K562 (cell line): ENCODE results near the gene TAF5L. TPM values are rescaled to one million over a fixed set of nuclear protein-coding genes. Genes with fewer than 3 reads are reported as not detected.

ENCODE experiments used
- ATAC-seq: fragments of 200-7000 bp; cut with Tn5 transposase; 3 replicates; pipeline ENCODE4 v1.9.1; 2020; ENCODE audit warnings: moderate library complexity
- BruUV-seq: library from RNA; stranded (reverse); fragments of 400-500 nt; replicated peaks from 2 replicates; lab custom pipeline; 2021; lab: Mats Ljungman, UMichigan
- CTCF ChIA-PET: fragments of 300-600 bp; formaldehyde crosslinking; extraction: SDS; loops from one replicate; lab custom pipeline; 2021; ENCODE audit warnings: low intra/inter-chr PET ratio; lab: Yijun Ruan, JAX
- POLR2A ChIA-PET: fragments of 300-600, 350-650 bp; sonication (Branson Sonifier 250); formaldehyde crosslinking; extraction: SDS; loops from one replicate; lab custom pipeline; 2021; ENCODE audit warnings: antibody characterized with exemption, inconsistent platforms; lab: Yijun Ruan, JAX
- DNase-seq, 4 experiments: peaks; one replicate each; pipeline versions ENCODE4 v3.0.0 to v3.0.0-alpha.2; 2011 to 2018; ENCODE audit warnings: low spot score in 3 of 4, mixed read lengths in 3 of 4; ENCODE audit errors: extremely low read depth in 1 of 4
- FAIRE-seq: peaks from 2 replicates; lab custom pipeline; 2011; peaks lifted over from hg19 to GRCh38; lab: Jason Lieb, UNC
- H2AFZ ChIP-seq: 2 replicates; pipeline ENCODE4 v1.6.0; 2011; ENCODE audit warnings: low read depth, low read length, control low read depth, inconsistent platforms
- H3K27ac ChIP-seq: fragments of 200-600 bp; 3 replicates; pipeline ENCODE4 v1.8.0; 2011; ENCODE audit warnings: low read depth, mild to moderate bottlenecking, control low read depth, inconsistent platforms, low read length, moderate library complexity, mixed read lengths; ENCODE audit errors: extremely low read depth
- H3K27me3 ChIP-seq, 2 experiments: fragments of 300-600 bp in 1 of 2; 2 replicates in 1 of 2; 3 replicates in 1 of 2; pipeline versions ENCODE4 v1.6.0 to v1.8.0; 2011; ENCODE audit warnings: inconsistent platforms in 2 of 2, low read length in 2 of 2, mild to moderate bottlenecking in 1 of 2, mixed read lengths in 1 of 2, moderate library complexity in 1 of 2; ENCODE audit not compliant: control insufficient read depth in 2 of 2, insufficient read depth in 2 of 2
- H3K36me3 ChIP-seq: fragments of 300-600 bp; 3 replicates; pipeline ENCODE4 v1.8.0; 2011; ENCODE audit warnings: mild to moderate bottlenecking, low read length, inconsistent platforms; ENCODE audit not compliant: control insufficient read depth, insufficient read depth
- H3K4me1 ChIP-seq, 2 experiments: fragments of 200-600 bp in 1 of 2; replicated peaks in 1 of 2; 2 replicates in 1 of 2; 3 replicates in 1 of 2; pipeline versions ENCODE4 v1.5.1 to v1.8.0; 2011; ENCODE audit warnings: inconsistent platforms in 2 of 2, low read length in 2 of 2, mild to moderate bottlenecking in 1 of 2, mixed read lengths in 1 of 2, moderate library complexity in 1 of 2; ENCODE audit not compliant: control insufficient read depth in 2 of 2, insufficient read depth in 2 of 2
- H3K4me2 ChIP-seq: 2 replicates; pipeline ENCODE4 v1.6.1; 2011; ENCODE audit warnings: low read length, control low read depth, inconsistent platforms, mixed read lengths; ENCODE audit not compliant: insufficient read depth
- H3K4me3 ChIP-seq: fragments of 200-600 bp; sonication (generic), shearing (Covaris generic); 2 replicates; pipeline ENCODE4 v1.5.1; 2016; ENCODE audit warnings: control low read depth, inconsistent platforms
- H3K79me2 ChIP-seq: fragments of 200-600 bp; 3 replicates; pipeline ENCODE4 v1.8.0; 2011; ENCODE audit warnings: low read length, inconsistent platforms; ENCODE audit not compliant: control insufficient read depth, insufficient read depth
- H3K9ac ChIP-seq, 2 experiments: 2 replicates each; pipeline versions ENCODE4 v1.6.0 to v1.6.1; 2011; ENCODE audit warnings: low read depth in 2 of 2, low read length in 2 of 2, control low read depth in 1 of 2, inconsistent platforms in 1 of 2, mild to moderate bottlenecking in 1 of 2, mixed read lengths in 1 of 2; ENCODE audit not compliant: insufficient read depth in 1 of 2
- H3K9me1 ChIP-seq: one replicate; pipeline ENCODE4 v1.6.0; 2011; ENCODE audit warnings: inconsistent platforms, mild to moderate bottlenecking, low read length, moderate library complexity; ENCODE audit not compliant: control insufficient read depth, insufficient read depth
- H3K9me3 ChIP-seq: replicated peaks from 2 replicates; pipeline ENCODE4 v1.5.1; 2011; ENCODE audit warnings: low read depth, low read length, inconsistent platforms; ENCODE audit not compliant: control insufficient read depth, insufficient read depth
- H4K20me1 ChIP-seq: replicated peaks from 2 replicates; pipeline ENCODE4 v1.6.1; 2011; ENCODE audit warnings: low read length, inconsistent platforms, mixed read lengths; ENCODE audit not compliant: control insufficient read depth, insufficient read depth
- CREM ChIP-seq: IDR thresholded peaks from 2 replicates; pipeline ENCODE4 v1.6.1; 2014; ENCODE audit warnings: antibody characterized with exemption, low read depth
- ELF2 ChIP-seq: fragments of 250-450 bp; sonication (Bioruptor Pico); IDR thresholded peaks from 2 replicates; pipeline ENCODE4 v1.5.0; 2021; ENCODE audit warnings: mild to moderate bottlenecking
- GTF2F1 ChIP-seq: IDR thresholded peaks from 2 replicates; pipeline ENCODE4 v1.6.1; 2011; ENCODE audit warnings: low read depth, low read length, improper control_type of control experiment
- HNRNPH1 ChIP-seq: fragments of 200-400 bp; formaldehyde crosslinking; optimal IDR thresholded peaks from 2 replicates; pipeline ENCODE3; 2017; ENCODE audit warnings: low read depth, mild to moderate bottlenecking, low read length, moderate library complexity
- MTA3 ChIP-seq: fragments of 450-650 bp; formaldehyde crosslinking; IDR thresholded peaks from 2 replicates; pipeline ENCODE4 v1.6.1; 2017; ENCODE audit warnings: mild to moderate bottlenecking, borderline replicate concordance
- NCOA2 ChIP-seq, 2 experiments: fragments of 450-650 bp; IDR thresholded peaks; 2 replicates each; pipeline ENCODE4 v1.6.1; 2018; ENCODE audit warnings: mild to moderate bottlenecking in 2 of 2, moderate library complexity in 1 of 2; ENCODE audit not compliant: partially characterized antibody in 2 of 2
- NONO ChIP-seq, 2 experiments: fragments of 200-400 bp in 1 of 2; fragments of 450-650 bp in 1 of 2; formaldehyde crosslinking in 1 of 2; IDR thresholded peaks; 2 replicates each; pipeline ENCODE4 v1.6.1; 2017; ENCODE audit warnings: low read depth in 2 of 2, mild to moderate bottlenecking in 2 of 2, moderate library complexity in 2 of 2, low read length in 1 of 2
- POLR3A ChIP-seq: IDR thresholded peaks from 2 replicates; pipeline ENCODE4 v1.6.1; 2011; ENCODE audit warnings: borderline replicate concordance, mild to moderate bottlenecking, moderate library complexity; ENCODE audit not compliant: insufficient read length, insufficient read depth; ENCODE audit errors: extremely low read depth
- RNF2 ChIP-seq: sonication (generic); IDR thresholded peaks from 2 replicates; pipeline ENCODE4 v1.6.1; 2016
- ZKSCAN8 ChIP-seq: fragments of 200-800 bp; sonication (Bioruptor generic); IDR thresholded peaks from 2 replicates; pipeline ENCODE4 v1.6.1; 2016; ENCODE audit warnings: missing genetic modification characterization, missing compliant biosample characterization
- whole genome bisulfite sequencing: fragments of 100-300 bp; shearing (Covaris generic); methylation state at CpG from one replicate; pipeline ENCODE4 v1.1.6; 2016; ENCODE audit warnings: low coverage, mixed read lengths; ENCODE audit not compliant: insufficient coverage; ENCODE audit errors: missing lambda C conversion rate; 5-methylcytosine and 5-hydroxymethylcytosine counted together
- in situ Hi-C: fragments of 300-500 bp; cut with MboI; formaldehyde crosslinking; loops from 4 replicates; pipeline ENCODE4 v1.15.0; 2018; ENCODE audit warnings: inconsistent platforms, mixed read lengths
- intact Hi-C: fragments of 100-400 bp; cut with micrococcal nuclease; formaldehyde crosslinking; loops from 2 replicates; pipeline ENCODE4 v1.14.2; 2022
- polyA plus RNA-seq, 8 experiments: library from polyadenylated mRNA; depleted of rRNA in 4 of 8; stranded (reverse) in 5 of 8; unstranded in 3 of 8; fragments of >200 nt; fragmentation: Nextera tagmentation in 2 of 8; fragmentation: Illumina TruSeq in 1 of 8; extraction: Ambion mirVana in 2 of 8; extraction: Trizol in 1 of 8; gene quantifications; 2 replicates each; pipeline versions ENCODE4 v1.2.1 to v1.2.3, GENCODE V29; 2011 to 2014; ENCODE audit warnings: inconsistent platforms in 1 of 8, missing spikeins in 1 of 8
- total RNA-seq, 7 experiments: library from RNA; depleted of rRNA in 6 of 7; stranded (reverse); fragments of >200 nt in 6 of 7; fragmentation: Illumina TruSeq in 2 of 7; extraction: Trizol in 2 of 7; gene quantifications; 2 replicates each; pipeline versions ENCODE4 v1.2.1 to v1.2.3, GENCODE V29; 2011 to 2021; ENCODE audit warnings: low replicate concordance in 1 of 7
- TF ChIP-seq, protein P1 (sequence below): fragments of 150-350 bp; conservative IDR thresholded peaks from 2 replicates; pipeline ENCODE4 v1.6.1; 2014; ENCODE audit warnings: low read length
- TF ChIP-seq, protein P2 (sequence below): fragments of 250-450 bp; sonication (Bioruptor Pico); IDR thresholded peaks from 2 replicates; pipeline ENCODE4 v1.8.0; 2022; ENCODE audit warnings: moderate library complexity, mild to moderate bottlenecking, inconsistent platforms
- TF ChIP-seq, protein P3 (sequence below), 2 experiments: IDR thresholded peaks; 2 replicates each; pipeline ENCODE4 v1.6.1; 2011; ENCODE audit warnings: borderline replicate concordance in 1 of 2, control low read depth in 1 of 2, low read depth in 1 of 2, low read length in 1 of 2, mild to moderate bottlenecking in 1 of 2, mixed read lengths in 1 of 2, moderate library complexity in 1 of 2; ENCODE audit not compliant: insufficient read depth in 1 of 2, insufficient read length in 1 of 2, poor library complexity in 1 of 2, severe bottlenecking in 1 of 2; ENCODE audit errors: extremely low read depth in 1 of 2
- TF ChIP-seq, protein P4 (sequence below): fragments of 450-650 bp; conservative IDR thresholded peaks from 2 replicates; pipeline ENCODE4 v1.6.1; 2016; ENCODE audit warnings: missing genetic modification characterization, low read depth, mild to moderate bottlenecking, control low read depth, missing compliant biosample characterization

Gene TAF5L
- total and polyA plus RNA-seq, 9 of the 15 experiments (the other 6 are each of a cell fraction or from before 2014, with no cell fraction given) = 2.2 to 34.2 (median 23.3) TPM

DNA sequence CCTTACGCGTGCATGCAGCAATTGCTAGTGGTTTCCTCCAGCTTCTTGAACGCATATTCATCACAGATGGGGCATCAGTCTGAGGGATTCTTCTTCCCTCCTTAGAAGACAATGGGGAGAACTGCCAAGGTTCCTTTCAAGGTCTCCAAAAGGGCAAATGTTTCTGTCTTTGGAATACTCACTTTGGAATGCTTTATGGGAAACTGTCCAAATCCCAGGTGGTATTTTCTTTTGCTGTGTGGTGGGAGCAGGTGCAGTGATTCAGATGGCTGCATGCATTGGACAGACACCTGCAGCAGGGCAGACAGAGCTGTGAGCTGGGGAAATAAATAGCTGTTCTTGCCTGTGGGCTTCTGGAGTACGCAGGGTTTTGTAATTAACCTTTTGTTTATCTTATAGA lies 40.7 kb upstream of the TAF5L start:
- POLR2A ChIA-PET = interaction anchor here (1.9 kb wide), 1 partner anchor 10 kb away, joined by 8 read pairs; no protein-coding TSS in a partner anchor
- 88% methylated on average over 4 of the region's 4 CpGs for WGBS
- TF ChIP-seq NCOA2 (IDR thresholded peaks at IDR 0.05; ENCODE audit: partially characterized antibody in 2 of 2) = no peak
- TF ChIP-seq, protein P1, sequence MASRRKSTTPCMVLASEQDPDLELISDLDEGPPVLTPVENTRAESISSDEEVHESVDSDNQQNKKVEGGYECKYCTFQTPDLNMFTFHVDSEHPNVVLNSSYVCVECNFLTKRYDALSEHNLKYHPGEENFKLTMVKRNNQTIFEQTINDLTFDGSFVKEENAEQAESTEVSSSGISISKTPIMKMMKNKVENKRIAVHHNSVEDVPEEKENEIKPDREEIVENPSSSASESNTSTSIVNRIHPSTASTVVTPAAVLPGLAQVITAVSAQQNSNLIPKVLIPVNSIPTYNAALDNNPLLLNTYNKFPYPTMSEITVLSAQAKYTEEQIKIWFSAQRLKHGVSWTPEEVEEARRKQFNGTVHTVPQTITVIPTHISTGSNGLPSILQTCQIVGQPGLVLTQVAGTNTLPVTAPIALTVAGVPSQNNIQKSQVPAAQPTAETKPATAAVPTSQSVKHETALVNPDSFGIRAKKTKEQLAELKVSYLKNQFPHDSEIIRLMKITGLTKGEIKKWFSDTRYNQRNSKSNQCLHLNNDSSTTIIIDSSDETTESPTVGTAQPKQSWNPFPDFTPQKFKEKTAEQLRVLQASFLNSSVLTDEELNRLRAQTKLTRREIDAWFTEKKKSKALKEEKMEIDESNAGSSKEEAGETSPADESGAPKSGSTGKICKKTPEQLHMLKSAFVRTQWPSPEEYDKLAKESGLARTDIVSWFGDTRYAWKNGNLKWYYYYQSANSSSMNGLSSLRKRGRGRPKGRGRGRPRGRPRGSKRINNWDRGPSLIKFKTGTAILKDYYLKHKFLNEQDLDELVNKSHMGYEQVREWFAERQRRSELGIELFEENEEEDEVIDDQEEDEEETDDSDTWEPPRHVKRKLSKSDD = no peak
- TF ChIP-seq GTF2F1 = no peak
- TF ChIP-seq, protein P2, sequence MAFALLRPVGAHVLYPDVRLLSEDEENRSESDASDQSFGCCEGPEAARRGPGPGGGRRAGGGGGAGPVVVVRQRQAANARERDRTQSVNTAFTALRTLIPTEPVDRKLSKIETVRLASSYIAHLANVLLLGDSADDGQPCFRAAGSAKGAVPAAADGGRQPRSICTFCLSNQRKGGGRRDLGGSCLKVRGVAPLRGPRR = no peak
- TF ChIP-seq, protein P3, sequence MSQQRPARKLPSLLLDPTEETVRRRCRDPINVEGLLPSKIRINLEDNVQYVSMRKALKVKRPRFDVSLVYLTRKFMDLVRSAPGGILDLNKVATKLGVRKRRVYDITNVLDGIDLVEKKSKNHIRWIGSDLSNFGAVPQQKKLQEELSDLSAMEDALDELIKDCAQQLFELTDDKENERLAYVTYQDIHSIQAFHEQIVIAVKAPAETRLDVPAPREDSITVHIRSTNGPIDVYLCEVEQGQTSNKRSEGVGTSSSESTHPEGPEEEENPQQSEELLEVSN (IDR thresholded peaks at IDR 0.05; ENCODE audit: borderline replicate concordance in 1 of 2, extremely low read depth in 1 of 2, insufficient read depth in 1 of 2, insufficient read length in 1 of 2, low read depth in 1 of 2, low read length in 1 of 2, poor library complexity in 1 of 2, severe bottlenecking in 1 of 2) = no peak
- TF ChIP-seq ELF2 (CRISPR knock-in tag) = no peak
- TF ChIP-seq MTA3 = no peak
- TF ChIP-seq NONO (IDR thresholded peaks at IDR 0.05; ENCODE audit: low read depth in 2 of 2, low read length in 1 of 2) = no peak
- no peak for TF ChIP-seq ZKSCAN8 (CRISPR knock-in tag)
- no peak for TF ChIP-seq HNRNPH1
- TF ChIP-seq RNF2 = no peak
- TF ChIP-seq CREM = no peak
- TF ChIP-seq POLR3A = no peak
- TF ChIP-seq, protein P4, sequence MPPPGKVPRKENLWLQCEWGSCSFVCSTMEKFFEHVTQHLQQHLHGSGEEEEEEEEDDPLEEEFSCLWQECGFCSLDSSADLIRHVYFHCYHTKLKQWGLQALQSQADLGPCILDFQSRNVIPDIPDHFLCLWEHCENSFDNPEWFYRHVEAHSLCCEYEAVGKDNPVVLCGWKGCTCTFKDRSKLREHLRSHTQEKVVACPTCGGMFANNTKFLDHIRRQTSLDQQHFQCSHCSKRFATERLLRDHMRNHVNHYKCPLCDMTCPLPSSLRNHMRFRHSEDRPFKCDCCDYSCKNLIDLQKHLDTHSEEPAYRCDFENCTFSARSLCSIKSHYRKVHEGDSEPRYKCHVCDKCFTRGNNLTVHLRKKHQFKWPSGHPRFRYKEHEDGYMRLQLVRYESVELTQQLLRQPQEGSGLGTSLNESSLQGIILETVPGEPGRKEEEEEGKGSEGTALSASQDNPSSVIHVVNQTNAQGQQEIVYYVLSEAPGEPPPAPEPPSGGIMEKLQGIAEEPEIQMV (tag) = no peak

More for the DNA sequence above, 40.7 kb upstream of the TAF5L start:
- FAIRE-seq = no peak
- Histone ChIP-seq H3K4me3 (no peak overlapping the region), H2AFZ (no peak overlapping the region), H3K27me3 (no peaks in the 10 kb centered on the region), H3K9ac (no peak overlapping the region), H3K9me1 (no peaks in the 10 kb centered on the region), H3K4me1 (no peaks in the 10 kb centered on the region), H3K9me3 (no peaks in the 10 kb centered on the region), H3K4me2 (no peak overlapping the region), H4K20me1 (peaks cover 6% of the 10 kb centered on the region; the same call in 1 of the 2 replicates), H3K36me3 (peaks cover 10% of the 10 kb centered on the region), H3K27ac (no peak overlapping the region), H3K79me2 (no peaks in the 10 kb centered on the region)
- ATAC-seq = no peak
- in situ Hi-C loops (no loop called here), intact Hi-C loops (no loop called here)
- CTCF ChIA-PET = no interaction called here
- peak in 1 of 4 experiments; percentile 5 for DNase-seq
- no TSS peak for BruUV-seq
